ENCODE results near the gene UBE2E2. TPM values are rescaled to one million over a fixed set of nuclear protein-coding genes. Genes with fewer than 3 reads are reported as not detected.

The UBE2E2 gene
- total RNA-seq, 2 experiments from 2014 or later = 16.5 to 23.2 TPM

GRCh38 chr3:23236890-23237289 lies 33.8 kb downstream of the UBE2E2 start:
- no peak overlapping the region for H3K4me3 Mint-ChIP-seq
- H3K27me3 Mint-ChIP-seq = no peaks in the 10 kb centered on the region
- no peak for DNase-seq
- no peaks in the 10 kb centered on the region for H3K36me3 Mint-ChIP-seq (ENCODE audit: low read depth)
- H3K9me3 Mint-ChIP-seq = no peaks in the 10 kb centered on the region
- intact Hi-C loops (cut with micrococcal nuclease) = no loop called here
- no peak for TF ChIP-seq CTCF (IDR thresholded peaks at IDR 0.05)
- peaks cover 17% of the 10 kb centered on the region for H3K4me1 Mint-ChIP-seq (ENCODE audit: low read depth)
- POLR2A ChIA-PET = no interaction called here
- CTCF ChIA-PET = no interaction called here
- H3K27ac Mint-ChIP-seq = no peak overlapping the region
- ATAC-seq = no peak

- H3K4me1 Mint-ChIP-seq (ENCODE audit: low read depth) = peaks cover 21% of the 10 kb centered on the region
- no peak for TF ChIP-seq CTCF (IDR thresholded peaks at IDR 0.05)
- DNase-seq (no peak), ATAC-seq (no peak)
- H3K36me3 Mint-ChIP-seq (ENCODE audit: low read depth) = no peaks in the 10 kb centered on the region
- POLR2A ChIA-PET = interaction anchor here (0.6 kb wide), 1 partner anchor 18 kb away, joined by 3 read pairs; no protein-coding TSS in a partner anchor
- H3K9me3 Mint-ChIP-seq = no peaks in the 10 kb centered on the region
- intact Hi-C loops (cut with micrococcal nuclease) = no loop called here
- no peak overlapping the region for H3K27ac Mint-ChIP-seq
- CTCF ChIA-PET = no interaction called here
- no peaks in the 10 kb centered on the region for H3K27me3 Mint-ChIP-seq
- H3K4me3 Mint-ChIP-seq = no peak overlapping the region
Measured at GRCh38 chr3:23238156-23238555, 35.0 kb downstream of the UBE2E2 start.

GRCh38 chr3:23238578-23238977 lies 35.5 kb downstream of the UBE2E2 start:
- ChIA-PET POLR2A (interaction anchor here (0.6 kb wide), 1 partner anchor 19 kb away, joined by 3 read pairs; no protein-coding TSS in a partner anchor), CTCF (no interaction called here)
- intact Hi-C loops (cut with micrococcal nuclease) = no loop called here
- TF ChIP-seq CTCF (IDR thresholded peaks at IDR 0.05) = no peak
- DNase-seq (no peak), ATAC-seq (no peak)
- no peaks in the 10 kb centered on the region for H3K27me3 Mint-ChIP-seq
- no peak overlapping the region for H3K27ac Mint-ChIP-seq
- no peaks in the 10 kb centered on the region for H3K9me3 Mint-ChIP-seq
- no peaks in the 10 kb centered on the region for H3K36me3 Mint-ChIP-seq (ENCODE audit: low read depth)
- H3K4me1 Mint-ChIP-seq (ENCODE audit: low read depth) = peaks cover 21% of the 10 kb centered on the region
- no peak overlapping the region for H3K4me3 Mint-ChIP-seq

- Mint-ChIP-seq H3K36me3 (ENCODE audit: low read depth) (no peaks in the 10 kb centered on the region), H3K27ac (no peak overlapping the region), H3K9me3 (no peaks in the 10 kb centered on the region), H3K4me1 (ENCODE audit: low read depth) (peaks cover 21% of the 10 kb centered on the region), H3K27me3 (no peaks in the 10 kb centered on the region), H3K4me3 (no peak overlapping the region)
- CTCF ChIA-PET = no interaction called here
- intact Hi-C loops (cut with micrococcal nuclease) = no loop called here
- TF ChIP-seq CTCF (IDR thresholded peaks at IDR 0.05) = no peak
- DNase-seq (no peak), ATAC-seq (no peak)
- POLR2A ChIA-PET = no interaction called here
Measured at GRCh38 chr3:23239211-23240068, 36.3 kb downstream of the UBE2E2 start.

- intact Hi-C loops (cut with micrococcal nuclease) = no loop called here
- H3K4me3 Mint-ChIP-seq = no peak overlapping the region
- DNase-seq (no peak), ATAC-seq (no peak)
- H3K36me3 Mint-ChIP-seq (ENCODE audit: low read depth) = no peaks in the 10 kb centered on the region
- no peak for TF ChIP-seq CTCF (IDR thresholded peaks at IDR 0.05)
- peaks cover 18% of the 10 kb centered on the region for H3K4me1 Mint-ChIP-seq (ENCODE audit: low read depth)
- no peak overlapping the region for H3K27ac Mint-ChIP-seq
- H3K9me3 Mint-ChIP-seq = no peaks in the 10 kb centered on the region
- CTCF ChIA-PET = interaction anchor here (0.8 to 1.4 kb wide), 2 partner anchors 13 to 202 kb away, joined by 3 read pairs; no protein-coding TSS in a partner anchor
- POLR2A ChIA-PET = no interaction called here
- no peaks in the 10 kb centered on the region for H3K27me3 Mint-ChIP-seq
Measured at GRCh38 chr3:23240171-23240785, 37.2 kb downstream of the UBE2E2 start.
